ENCODE results near the gene FAH.
"Not testable (repeated sequence)": the region's sequence is repeated elsewhere in the genome, so short reads cannot be mapped to it uniquely, and the experiment has no call there.

Gene FAH

DNA sequence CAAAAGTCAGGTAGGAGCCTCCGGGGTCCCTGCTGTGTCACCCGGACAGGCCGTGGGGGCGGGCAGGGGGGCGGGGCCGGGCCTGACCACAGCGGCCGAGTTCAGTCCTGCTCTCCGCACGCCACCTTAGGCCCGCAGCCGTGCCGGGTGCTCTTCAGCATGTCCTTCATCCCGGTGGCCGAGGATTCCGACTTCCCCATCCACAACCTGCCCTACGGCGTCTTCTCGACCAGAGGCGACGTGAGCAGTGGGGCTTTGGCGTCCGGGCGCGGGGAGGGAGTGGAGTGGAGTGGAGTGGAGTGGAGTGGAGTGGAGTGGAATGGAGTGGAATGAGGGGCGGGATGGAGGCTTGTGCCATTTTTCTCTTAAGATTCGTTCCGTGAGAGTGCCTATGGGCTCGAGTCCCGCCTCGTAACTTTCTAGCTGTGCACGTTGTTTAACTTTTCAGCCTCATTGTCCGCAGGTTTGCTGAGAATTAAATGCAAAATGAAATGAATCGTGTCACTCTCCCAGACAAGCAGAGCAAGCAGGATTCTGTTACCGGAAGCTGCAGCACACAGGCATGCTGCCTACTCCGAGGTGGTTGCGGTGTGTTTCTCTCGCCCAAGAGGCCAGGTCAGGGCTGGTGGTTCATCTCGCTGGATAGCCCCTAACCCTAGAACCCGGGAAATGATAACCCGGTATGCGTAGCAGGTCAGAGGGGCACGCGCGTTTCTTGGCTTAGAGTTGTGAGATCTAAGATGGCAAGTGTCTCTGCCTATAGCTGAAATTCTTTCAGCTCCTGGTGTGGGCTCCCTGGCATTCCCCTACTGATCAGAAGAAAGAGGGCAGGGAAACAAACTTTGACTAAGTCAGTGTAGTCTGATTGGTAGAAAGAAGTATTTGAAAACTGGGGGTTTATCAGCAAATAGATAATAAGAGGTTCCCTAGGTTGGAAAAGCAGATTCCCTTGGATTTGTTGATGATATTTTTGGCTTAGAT, at the start of gene FAH:
Gene FAH (plus strand): TSS at position 104 of the 981 bp plus-strand sequence. CDS start 56 bp downstream, at position 160.
- peak; percentile 34 for DNase-seq (ENCODE audit: low spot score)

DNA sequence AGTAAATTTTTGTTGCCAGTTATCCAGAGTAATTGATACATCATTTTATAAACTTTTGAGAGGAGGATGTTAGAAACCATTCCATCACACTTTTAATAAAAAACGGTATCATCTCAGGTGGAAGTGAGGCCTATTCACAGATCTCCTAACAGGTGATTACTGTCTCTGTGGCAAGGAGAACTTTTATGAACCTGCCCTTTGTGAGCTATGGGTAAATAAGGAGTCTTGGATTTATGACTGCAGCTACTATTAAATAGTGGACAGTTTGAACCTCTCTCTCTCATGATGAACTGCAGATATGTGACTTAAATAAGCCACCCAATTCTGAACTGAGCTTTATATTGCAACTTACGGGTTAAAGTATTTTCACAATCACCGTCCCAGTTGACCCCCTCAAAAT, 47.6 kb upstream of the FAH start:
- no peak for DNase-seq (ENCODE audit: low spot score)

DNA sequence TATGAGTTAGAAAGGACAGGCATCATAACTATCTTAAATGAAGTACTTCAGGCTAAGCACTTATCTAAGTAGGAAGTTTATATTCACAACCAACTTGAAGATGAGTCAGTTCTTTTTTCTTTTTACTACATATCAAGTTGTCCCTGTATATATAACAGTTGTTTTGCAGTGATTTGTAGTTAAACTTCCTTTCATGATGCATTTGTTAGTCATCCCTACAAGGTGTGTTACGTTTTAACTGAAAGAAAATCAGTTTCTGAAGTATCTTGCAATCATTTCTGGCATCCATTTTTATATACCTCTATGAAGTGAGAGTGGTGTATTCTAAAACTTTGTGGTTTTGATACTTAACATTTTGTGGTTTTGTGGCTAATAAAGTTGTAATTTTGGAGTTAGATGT, 47.2 kb upstream of the FAH start:
- peak; percentile 63 for DNase-seq (ENCODE audit: low spot score)

DNA sequence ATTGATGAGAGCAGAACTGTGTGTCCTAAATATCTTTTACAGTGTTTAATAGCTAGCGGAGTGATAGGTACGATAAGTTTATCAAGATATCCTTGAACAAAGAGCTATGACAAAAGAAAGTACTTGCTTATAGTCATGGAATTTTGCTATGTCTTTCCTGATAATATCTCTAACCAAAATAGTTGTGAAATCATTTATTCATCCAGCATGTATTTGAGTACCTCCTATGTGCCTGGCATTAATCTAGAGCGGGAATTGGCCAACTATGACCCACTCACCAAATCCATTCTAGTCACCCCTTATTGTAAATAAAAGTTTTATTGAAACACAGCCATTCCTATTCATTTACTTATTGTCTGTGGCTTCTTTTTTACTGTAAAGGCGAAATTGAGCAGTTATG, 46.7 kb upstream of the FAH start:
- no peak for DNase-seq (ENCODE audit: low spot score)

DNA sequence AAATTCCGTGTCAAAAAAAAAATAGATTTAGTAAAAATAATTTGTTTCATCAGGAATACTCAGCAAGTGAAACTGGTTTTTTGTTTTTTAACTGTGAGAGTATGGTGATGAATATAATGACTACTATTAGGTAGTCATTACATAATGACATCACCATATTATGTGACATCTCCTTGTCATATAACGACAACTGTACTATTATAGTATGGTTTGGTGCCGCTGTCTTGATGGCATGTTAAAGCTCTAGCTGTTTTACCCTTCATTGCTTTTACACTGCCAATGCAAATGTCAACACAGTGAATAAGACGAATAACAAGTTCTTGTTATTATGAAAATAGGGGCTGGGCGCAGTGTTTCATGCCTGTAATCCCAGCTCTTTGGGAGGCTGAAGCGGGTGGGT, 45.6 kb upstream of the FAH start:
- DNase-seq (ENCODE audit: low spot score) = no peak

DNA sequence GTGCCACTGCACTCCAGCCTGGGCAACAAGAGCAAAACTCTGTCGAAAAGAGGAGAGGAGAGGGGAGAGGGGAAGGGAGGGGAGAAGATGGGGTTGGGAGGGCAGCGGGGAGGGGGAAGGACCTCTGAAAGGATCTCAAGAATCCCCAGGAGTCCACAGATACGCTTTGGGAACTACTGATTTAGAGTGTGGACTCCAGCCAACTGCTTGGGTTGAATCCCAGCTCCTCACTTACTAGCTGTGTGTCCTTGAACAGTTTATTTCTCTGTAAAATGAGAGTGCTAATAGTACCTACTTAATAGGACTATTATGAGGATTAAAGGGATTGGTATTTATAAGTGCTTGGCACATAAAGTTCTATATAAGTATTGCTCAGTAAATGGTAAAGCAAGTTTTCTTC, 45.0 kb upstream of the FAH start:
- no peak for DNase-seq (ENCODE audit: low spot score)

DNA sequence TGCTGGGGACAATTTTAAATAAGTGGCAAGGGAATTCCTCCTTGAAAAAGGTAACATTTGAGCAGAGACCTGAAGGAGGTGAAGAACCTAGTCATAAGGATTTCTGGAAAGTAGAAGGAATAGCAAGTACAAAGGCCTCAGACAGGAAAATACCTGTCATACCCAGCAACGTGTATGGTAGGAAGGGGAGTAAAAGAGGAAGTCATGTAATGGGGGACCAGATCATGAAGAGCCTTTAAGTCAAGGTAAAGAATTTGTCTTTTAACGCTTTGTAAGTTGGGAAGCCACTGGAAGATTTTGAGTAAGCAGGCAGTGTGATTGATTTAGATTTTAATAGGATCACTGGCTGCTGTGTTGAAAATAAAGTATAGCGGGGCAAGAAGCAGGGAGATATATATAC, 43.4 kb upstream of the FAH start:
- no peak for DNase-seq (ENCODE audit: low spot score)

DNA sequence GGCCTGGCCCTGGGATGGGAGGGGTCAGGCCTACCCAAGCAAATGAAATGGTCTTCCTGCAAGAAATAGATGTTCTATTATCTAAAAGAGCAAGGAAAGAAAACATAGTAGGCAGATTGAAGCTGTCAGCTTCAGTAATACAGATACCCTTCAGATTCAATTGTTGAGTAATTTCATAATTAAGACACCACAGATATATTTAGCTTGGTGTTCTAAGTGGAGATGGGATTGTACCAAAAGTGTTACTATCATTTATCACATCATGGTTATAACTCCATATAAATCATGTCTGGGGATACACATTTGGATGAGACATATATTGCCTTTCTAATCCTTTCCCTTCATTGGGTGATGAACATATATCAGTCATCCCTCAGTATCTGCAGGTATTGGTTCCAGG, 41.9 kb upstream of the FAH start:
- DNase-seq (ENCODE audit: low spot score) = no peak

DNA sequence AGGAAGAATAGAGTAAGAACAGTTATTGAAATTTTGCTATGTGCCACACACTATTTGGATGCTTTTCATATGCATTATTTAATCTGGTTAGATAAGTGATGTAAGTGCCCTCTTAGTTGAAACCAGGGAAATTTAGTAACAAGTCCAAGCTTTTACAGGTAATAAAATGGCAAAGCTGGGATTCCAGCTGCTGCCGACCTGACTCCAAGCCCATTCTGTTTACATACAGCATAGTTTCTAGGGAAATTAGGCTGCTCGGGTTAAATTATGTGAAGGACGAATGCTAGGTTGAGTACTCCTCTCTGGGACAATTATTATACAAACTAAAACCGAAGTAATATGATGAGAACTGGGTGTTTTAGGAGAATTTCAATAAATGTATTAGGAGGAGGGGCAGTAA, 38.7 kb upstream of the FAH start:
- DNase-seq (ENCODE audit: low spot score) = no peak

DNA sequence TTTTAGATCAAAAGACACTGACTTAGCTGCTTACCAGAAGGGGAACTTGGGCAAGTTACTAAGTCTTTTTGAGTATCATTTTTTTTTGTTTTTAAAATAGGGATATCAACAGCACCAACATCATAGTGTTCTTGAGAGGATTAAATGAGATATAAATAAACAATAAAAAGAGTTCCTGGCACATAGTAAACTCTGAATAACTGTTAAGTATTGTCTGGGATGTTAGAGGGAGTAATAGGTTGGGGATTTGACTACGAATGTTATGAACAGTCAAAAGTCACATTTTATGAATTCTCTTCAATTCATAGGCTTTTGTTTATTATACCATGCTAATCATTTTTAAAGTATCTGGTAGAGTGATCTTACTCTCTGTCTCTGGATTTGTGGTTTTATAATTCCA, 37.8 kb upstream of the FAH start:
- DNase-seq (ENCODE audit: low spot score) = no peak

DNA sequence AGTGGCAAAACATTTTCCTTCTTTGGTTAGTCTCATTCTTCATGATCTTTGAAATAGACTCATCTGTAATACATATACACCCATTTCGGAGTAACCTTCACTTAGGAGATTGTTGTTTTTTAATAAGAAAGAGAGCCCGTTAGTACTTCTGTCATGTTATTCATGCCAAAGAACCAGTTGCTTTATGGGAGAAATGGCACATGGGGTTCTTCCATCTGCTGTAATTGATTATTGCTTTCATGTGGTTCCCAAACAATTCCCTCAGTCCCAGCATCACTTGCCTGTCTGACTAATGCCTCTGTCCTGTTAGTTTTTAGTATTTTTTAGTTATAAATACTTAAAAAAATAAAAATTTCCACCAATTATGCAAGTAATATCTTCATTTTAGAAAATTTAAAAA, 33.8 kb upstream of the FAH start:
- no peak for DNase-seq (ENCODE audit: low spot score)

DNA sequence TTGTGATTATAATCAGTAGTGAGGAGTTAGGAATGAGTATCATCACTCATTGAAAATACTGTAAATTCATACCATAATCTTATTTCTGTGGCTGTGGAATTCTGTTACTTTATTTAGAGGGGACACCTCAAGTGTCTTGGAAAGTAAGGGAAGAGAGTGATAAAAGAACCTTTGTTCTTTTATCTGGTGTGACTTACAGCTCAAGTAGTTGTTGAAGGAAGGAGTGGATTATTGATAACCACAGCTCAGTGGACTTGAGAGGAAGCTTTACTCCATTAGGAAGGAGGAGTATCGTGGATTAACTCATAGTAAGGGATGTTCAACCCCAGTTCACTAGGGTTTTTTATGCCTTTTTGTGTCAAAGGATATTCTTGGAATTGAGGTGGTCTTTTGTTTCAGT, 32.2 kb upstream of the FAH start:
- no peak for DNase-seq (ENCODE audit: low spot score)

DNA sequence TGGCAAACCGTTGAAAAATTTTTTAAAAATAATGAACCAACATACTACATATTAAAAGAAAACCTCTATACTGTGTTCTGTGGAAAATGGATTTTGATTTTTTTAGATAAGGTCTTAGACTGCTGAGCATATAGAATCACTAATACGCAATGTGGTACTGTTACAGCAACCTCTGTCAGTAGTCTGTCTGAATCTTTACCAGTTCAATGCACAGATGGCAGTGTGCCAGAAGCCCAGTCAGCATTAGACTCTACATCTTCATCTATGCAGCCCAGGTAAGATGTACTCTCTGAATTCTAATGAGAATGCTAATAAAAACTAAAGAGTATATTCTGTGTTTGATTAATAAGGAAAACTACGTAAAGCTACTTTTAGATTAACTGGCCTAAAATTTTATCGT, 31.3 kb upstream of the FAH start:
- no peak for DNase-seq (ENCODE audit: low spot score)

DNA sequence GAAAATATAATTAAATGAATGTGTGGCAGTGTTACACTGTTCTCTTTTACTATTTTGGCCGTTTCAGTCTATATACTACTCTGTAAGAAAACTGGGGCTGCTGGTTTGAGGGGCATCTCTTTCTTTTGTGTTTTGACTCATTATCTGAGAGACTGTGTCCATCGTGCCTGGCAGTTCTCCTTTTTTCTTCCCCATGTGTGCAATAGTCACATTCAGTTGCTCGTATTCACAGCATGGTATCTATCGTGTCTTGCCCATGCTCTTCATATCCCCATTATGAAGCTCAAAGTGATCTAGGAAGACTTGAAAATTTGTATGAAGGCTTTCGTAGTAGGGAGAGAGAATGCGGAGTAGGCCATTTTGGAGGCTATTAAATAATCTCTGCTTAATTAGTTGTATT, 29.8 kb upstream of the FAH start:
- no peak for DNase-seq (ENCODE audit: low spot score)

DNA sequence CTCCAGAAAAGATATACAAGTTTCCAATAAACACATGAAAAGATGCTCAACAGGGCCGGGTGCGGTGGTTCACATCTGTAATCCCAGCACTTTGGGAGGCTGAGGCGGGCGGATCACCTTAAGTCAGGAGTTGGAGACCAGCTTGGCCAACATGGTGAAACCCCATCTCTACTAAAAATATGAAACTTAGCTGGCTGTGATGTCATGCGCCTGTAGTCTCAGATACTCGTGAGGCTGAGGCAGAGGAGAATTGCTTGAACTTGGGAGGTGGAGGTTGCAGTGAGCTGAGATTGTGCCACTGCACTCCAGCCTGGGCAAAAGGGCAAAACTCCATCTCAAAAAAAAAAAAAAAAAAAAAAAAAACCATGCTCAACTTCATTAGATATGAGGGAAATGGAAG, 25.5 kb upstream of the FAH start:
- DNase-seq (ENCODE audit: low spot score) = not testable (repeated sequence)

DNA sequence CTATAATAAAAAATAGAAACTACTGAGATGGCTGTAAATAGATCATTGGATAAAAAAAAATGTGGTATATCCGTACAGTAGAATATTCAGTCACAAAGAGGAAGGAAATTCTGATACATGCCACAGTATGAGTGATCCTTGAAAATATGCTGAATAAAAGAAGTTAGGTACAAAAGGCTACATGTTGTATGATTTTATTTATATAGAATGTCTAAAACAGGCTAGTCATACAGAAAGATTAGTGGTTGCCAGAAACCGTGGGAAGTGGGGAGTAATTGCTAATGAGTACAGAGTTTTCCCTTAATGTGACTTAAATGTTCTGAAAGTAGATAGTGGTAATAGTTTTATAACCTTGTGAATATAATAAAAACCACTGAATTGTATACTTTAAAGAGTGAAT, 24.9 kb upstream of the FAH start:
- peak; percentile 49 for DNase-seq (ENCODE audit: low spot score)

DNA sequence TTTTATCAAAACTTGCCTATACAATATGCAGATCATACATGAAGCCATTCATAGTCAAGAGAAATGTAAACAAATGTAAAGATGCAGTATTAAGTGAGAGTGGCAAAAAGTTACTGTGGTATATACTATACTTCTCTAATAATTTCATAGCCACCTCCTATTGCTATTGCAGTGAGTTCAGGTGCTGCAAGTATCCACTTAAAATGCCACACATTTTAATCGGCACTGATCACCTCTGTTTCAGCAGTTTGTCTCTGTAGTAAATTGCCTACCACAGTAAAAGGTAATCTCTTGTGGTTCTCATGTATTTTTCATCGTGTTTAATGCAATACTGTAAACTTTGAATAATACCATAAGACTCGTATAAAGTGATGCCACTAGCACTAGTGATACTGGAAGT, 20.4 kb upstream of the FAH start:
- DNase-seq (ENCODE audit: low spot score) = no peak

DNA sequence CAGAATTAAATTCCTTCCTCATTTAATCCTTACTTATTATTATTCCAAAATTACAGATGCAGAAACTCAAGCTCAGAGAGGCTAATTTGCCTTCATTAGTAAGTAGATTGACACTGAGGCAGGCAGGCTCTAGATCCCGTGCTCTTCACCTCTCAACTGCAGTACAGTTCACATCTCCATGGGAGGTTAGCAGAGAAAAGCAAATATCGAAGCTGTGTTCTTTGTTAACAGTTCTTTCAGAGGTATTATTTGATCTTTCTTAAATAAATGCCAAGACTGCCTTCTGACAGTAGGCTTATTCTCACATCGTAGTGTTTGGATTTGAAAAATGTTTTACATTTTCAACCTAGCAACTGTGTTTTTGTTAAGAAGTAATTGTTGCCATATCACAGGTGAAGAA, 15.9 kb upstream of the FAH start:
- no peak for DNase-seq (ENCODE audit: low spot score)

DNA sequence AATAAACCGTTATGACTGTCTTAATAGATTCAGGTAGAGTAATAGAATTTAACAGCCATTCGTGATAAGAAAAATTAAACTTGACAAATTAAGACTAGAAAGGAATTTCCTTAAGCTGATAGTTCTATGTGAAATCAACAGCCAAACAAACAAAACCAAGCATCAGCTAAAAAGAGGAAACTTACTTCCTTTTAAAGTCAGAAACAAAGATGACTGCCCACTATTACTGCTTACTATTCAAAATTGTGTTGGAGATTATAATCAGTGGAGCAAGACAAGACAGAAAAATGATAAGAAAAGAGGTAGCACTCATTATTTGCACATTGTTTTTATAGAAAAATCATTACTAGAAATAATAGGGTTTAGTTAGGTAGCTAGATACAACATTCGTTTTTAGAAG, 13.8 kb upstream of the FAH start:
- no peak for DNase-seq (ENCODE audit: low spot score)

DNA sequence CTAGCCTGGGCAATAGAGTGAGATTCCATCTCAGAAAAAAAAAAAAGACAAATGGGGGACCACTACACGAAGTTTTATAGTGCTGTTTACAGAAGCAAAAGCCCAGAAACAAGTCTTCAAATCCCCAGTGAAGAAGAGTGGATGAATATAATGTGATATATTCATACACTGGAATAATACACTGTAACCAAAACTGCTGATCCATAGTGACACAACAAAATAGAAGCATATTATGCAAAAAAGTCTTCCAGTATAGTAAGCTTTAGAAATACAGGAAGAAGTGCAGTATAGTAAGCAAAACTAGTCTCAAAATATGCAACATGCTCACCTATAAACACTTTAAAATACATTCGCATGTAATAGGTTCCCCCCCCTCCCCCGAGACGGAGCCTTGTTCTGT, 11.9 kb upstream of the FAH start:
- DNase-seq (ENCODE audit: low spot score) = no peak

DNA sequence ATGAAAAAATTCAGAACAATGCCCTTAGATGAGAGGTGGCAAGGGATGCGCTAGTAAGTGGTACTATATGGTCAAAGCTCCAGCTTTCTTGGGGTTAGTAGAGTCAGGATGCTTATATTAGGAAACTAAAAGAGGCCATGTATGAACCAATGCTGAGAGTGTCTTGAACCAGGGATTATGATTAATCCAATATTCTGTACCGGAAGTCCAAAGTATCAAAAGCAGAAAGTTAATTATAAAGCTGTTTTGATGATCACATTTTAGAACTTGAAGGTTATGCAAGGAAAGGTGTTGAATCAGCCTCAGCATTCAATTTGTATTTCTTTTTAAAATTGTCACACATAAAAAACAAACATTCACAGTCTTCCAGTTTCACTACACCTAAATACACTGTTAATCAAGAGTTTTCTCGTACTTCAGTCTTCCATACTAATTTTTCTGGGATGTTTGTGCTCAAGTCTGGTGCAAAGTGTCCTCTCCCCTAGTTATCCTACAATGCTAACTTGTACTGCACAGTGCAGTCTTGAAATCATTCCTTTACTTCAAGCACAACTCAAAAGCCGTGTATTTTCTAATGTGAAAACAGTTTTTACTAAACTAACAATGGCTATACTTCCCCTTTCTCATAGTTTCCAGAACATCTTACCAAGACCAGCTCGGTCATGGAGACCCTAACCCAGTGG, 10.7 kb upstream of the FAH start:
- no peak for DNase-seq (ENCODE audit: low spot score)

DNA sequence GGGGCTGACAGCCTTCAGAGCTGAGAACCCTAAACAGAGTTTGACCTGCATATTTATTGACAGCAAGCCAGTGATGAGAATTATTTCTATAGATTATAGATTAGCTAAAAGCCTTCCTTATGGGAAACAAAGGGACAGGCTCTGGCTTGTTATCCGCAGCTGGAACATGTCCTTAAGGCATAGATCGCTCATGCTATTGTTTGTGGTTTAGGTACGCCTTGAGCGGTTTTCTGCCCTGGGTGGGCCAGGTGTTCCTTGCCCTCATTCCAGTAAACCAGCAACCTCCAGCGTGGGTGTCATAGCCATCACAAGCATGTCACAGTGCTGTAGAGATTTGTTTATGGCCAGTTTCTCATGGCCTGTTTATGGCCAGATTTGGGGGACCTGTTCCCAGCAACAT, 10.2 kb upstream of the FAH start:
- DNase-seq (ENCODE audit: low spot score) = no peak

DNA sequence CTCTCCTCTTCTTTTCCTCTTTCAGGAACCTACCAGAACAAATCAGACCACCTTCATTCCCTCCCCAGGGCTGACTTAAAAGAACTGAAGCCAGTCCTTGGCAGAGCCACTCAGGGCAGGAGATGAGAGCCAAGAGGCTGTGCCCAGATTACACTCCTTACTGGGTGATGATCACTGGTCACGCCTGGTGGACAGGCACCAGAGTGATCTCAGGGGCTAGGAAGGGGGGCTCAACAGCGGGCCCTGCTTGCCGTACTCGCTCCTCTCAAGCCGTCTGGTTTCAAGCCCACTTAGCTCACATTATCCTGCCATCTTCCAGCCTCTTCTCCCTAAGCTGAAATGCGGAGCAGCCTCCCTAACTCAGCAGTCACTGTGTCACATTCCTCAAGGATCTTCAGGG, 1.7 kb upstream of the FAH start:
- no peak for DNase-seq (ENCODE audit: low spot score)

DNA sequence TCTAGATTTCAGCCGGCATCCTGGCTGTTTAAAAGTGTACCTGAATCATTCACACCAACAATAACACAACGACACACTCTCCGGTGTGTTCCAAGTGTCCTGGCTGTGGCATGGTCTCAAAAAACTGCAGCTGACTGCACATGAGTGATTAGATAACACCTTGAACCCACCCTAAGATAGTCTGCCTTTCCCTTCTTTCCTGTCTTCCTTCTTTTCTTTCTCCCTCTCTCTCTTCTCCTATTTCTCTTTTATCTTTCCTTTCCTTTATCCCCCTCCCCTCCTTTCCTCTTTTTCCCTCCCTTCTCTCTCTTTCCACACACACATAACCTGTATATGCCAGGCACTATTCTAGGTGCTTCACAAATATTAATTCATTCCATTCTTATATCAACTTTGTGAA, 1.2 kb upstream of the FAH start:
- DNase-seq (ENCODE audit: low spot score) = no peak

Measured in kidney capillary endothelial cell (primary cell).